ENCODE data around the gene TIAM2. TPM values are rescaled to one million over a fixed set of nuclear protein-coding genes. Genes with fewer than 3 reads are reported as not detected.
A peak's percentile ranks its signal among the peaks of the same experiment; 100 is the strongest.

Gene TIAM2
- total RNA-seq, result 1 to 10 TPM; 5.1 to 6.7 TPM

GRCh38 chr6:154995254-154996015 is at the start of gene TIAM2:
Gene TIAM2 (plus strand): TSS chr6:154995315. CDS start chr6:155129224, 133,909 bp downstream.
- peaks cover 15% of the 10 kb centered on the region for H3K27me3 ChIP-seq
- no peaks in the 10 kb centered on the region for H3K9me3 ChIP-seq
- H3K27ac ChIP-seq, result no peak within 1 kb of the TSS
- DNase-seq, result no peak
- no peaks in the 10 kb centered on the region for H3K4me1 ChIP-seq
- intact Hi-C loops (cut with DNase I), result no loop called here
- TF ChIP-seq CTCF (IDR thresholded peaks at IDR 0.05), result no peak
- peak within 1 kb of the TSS; percentile 26 to 46 for H3K9ac ChIP-seq (ENCODE audit: low read depth in 2 of 2, low read length in 2 of 2)
- peak within 1 kb of the TSS; percentile 46 for H3K4me3 ChIP-seq
- H3K36me3 ChIP-seq, result no peaks in the 10 kb centered on the region

- TF ChIP-seq CTCF (IDR thresholded peaks at IDR 0.05), result no peak
- Histone ChIP-seq H3K9ac (ENCODE audit: low read depth in 2 of 2, low read length in 2 of 2) (no peak overlapping the region), H3K36me3 (no peaks in the 10 kb centered on the region), H3K27me3 (no peaks in the 10 kb centered on the region), H3K4me3 (no peak overlapping the region), H3K27ac (no peak overlapping the region), H3K4me1 (no peaks in the 10 kb centered on the region), H3K9me3 (no peaks in the 10 kb centered on the region)
- intact Hi-C loops (cut with DNase I), result no loop called here
- no peak for DNase-seq
These were observed 44.2 kb upstream of the TIAM2 start for GRCh38 chr6:154950979-154951344.

- DNase-seq, result no peak
- no peaks in the 10 kb centered on the region for H3K36me3 ChIP-seq
- no peaks in the 10 kb centered on the region for H3K27me3 ChIP-seq
- H3K9me3 ChIP-seq, result no peaks in the 10 kb centered on the region
- H3K4me1 ChIP-seq, result no peaks in the 10 kb centered on the region
- TF ChIP-seq CTCF (IDR thresholded peaks at IDR 0.05), result no peak
- H3K9ac ChIP-seq (ENCODE audit: low read depth in 2 of 2, low read length in 2 of 2), result no peak overlapping the region
- no peak overlapping the region for H3K4me3 ChIP-seq
- intact Hi-C loops (cut with DNase I), result no loop called here
- no peak overlapping the region for H3K27ac ChIP-seq
These were observed 43.5 kb upstream of the TIAM2 start for GRCh38 chr6:154951345-154952200.

GRCh38 chr6:154953644-154954043 is 41.5 kb upstream of the TIAM2 start:
- Histone ChIP-seq H3K9me3 (no peaks in the 10 kb centered on the region), H3K27ac (no peak overlapping the region), H3K9ac (ENCODE audit: low read depth in 2 of 2, low read length in 2 of 2) (no peak overlapping the region), H3K4me3 (no peak overlapping the region), H3K36me3 (no peaks in the 10 kb centered on the region), H3K4me1 (no peaks in the 10 kb centered on the region), H3K27me3 (no peaks in the 10 kb centered on the region)
- DNase-seq, result no peak
- TF ChIP-seq CTCF (IDR thresholded peaks at IDR 0.05), result no peak
- intact Hi-C loops (cut with DNase I), result no loop called here

- no peaks in the 10 kb centered on the region for H3K9me3 ChIP-seq
- no peak for TF ChIP-seq CTCF (IDR thresholded peaks at IDR 0.05)
- H3K27ac ChIP-seq, result no peak overlapping the region
- no peaks in the 10 kb centered on the region for H3K36me3 ChIP-seq
- H3K4me1 ChIP-seq, result no peaks in the 10 kb centered on the region
- intact Hi-C loops (cut with DNase I), result no loop called here
- H3K27me3 ChIP-seq, result no peaks in the 10 kb centered on the region
- no peak for DNase-seq
- no peak overlapping the region for H3K4me3 ChIP-seq
- H3K9ac ChIP-seq (ENCODE audit: low read depth in 2 of 2, low read length in 2 of 2), result no peak overlapping the region
These were observed 40.8 kb upstream of the TIAM2 start for GRCh38 chr6:154954347-154954746.
